Measurements from ENCODE around the gene POMGNT1. TPM values are rescaled to one million over a fixed set of nuclear protein-coding genes. Genes with fewer than 3 reads are reported as not detected.
"Not testable (repeated sequence)": the region's sequence is repeated elsewhere in the genome, so short reads cannot be mapped to it uniquely, and the experiment has no call there.

The POMGNT1 gene
- 59.1 and 90.4 TPM in 2 replicates for total RNA-seq (2014; rRNA removed; shearing (Covaris generic))

GRCh38 chr1:46197964-46198811, at the start of gene POMGNT1:
Gene POMGNT1 (minus strand): TSS chr1:46198434. CDS start chr1:46197821, 613 bp downstream.
- DNase-seq (ENCODE audit: low read depth) = peak; percentile 66

GRCh38 chr1:46247436-46248121, 49.3 kb upstream of the POMGNT1 start, which contains the start of gene RAD54L:
Gene RAD54L (plus strand): TSS chr1:46247763. CDS start chr1:46248406, 643 bp downstream.
- peak; percentile 99 for DNase-seq (ENCODE audit: low read depth)

GRCh38 chr1:46246548-46247435, 48.6 kb upstream of the POMGNT1 start:
- peak; percentile 63 for DNase-seq (ENCODE audit: low read depth)

GRCh38 chr1:46246136-46246535, 47.9 kb upstream of the POMGNT1 start:
- DNase-seq (ENCODE audit: low read depth) = not testable (repeated sequence)

GRCh38 chr1:46244656-46245371, 46.6 kb upstream of the POMGNT1 start:
- DNase-seq (ENCODE audit: low read depth) = peak; percentile 40

GRCh38 chr1:46243831-46244230, 45.6 kb upstream of the POMGNT1 start:
- not testable (repeated sequence) for DNase-seq (ENCODE audit: low read depth)

GRCh38 chr1:46242918-46243317, 44.7 kb upstream of the POMGNT1 start:
- no peak for DNase-seq (ENCODE audit: low read depth)

GRCh38 chr1:46241733-46242132, 43.5 kb upstream of the POMGNT1 start:
- not testable (repeated sequence) for DNase-seq (ENCODE audit: low read depth)

- peak; percentile 44 for DNase-seq (ENCODE audit: low read depth)
Observed at GRCh38 chr1:46238865-46239264, 40.6 kb upstream of the POMGNT1 start.

- no peak for DNase-seq (ENCODE audit: low read depth)
Observed at GRCh38 chr1:46236882-46237281, 38.6 kb upstream of the POMGNT1 start.

- DNase-seq (ENCODE audit: low read depth) = not testable (repeated sequence)
Observed at GRCh38 chr1:46231231-46231630, 33.0 kb upstream of the POMGNT1 start.

- no peak for DNase-seq (ENCODE audit: low read depth)
Observed at GRCh38 chr1:46224966-46225365, 26.7 kb upstream of the POMGNT1 start.

- peak; percentile 92 for DNase-seq (ENCODE audit: low read depth)
Observed at GRCh38 chr1:46223472-46223943, 25.3 kb upstream of the POMGNT1 start.

GRCh38 chr1:46223055-46223454, 24.8 kb upstream of the POMGNT1 start:
- not testable (repeated sequence) for DNase-seq (ENCODE audit: low read depth)

GRCh38 chr1:46221749-46222148, 23.5 kb upstream of the POMGNT1 start:
- DNase-seq (ENCODE audit: low read depth) = no peak

- no peak for DNase-seq (ENCODE audit: low read depth)
Observed at GRCh38 chr1:46220808-46221207, 22.6 kb upstream of the POMGNT1 start.

- DNase-seq (ENCODE audit: low read depth) = peak; percentile 48
Observed at GRCh38 chr1:46219551-46220520, 21.6 kb upstream of the POMGNT1 start.

GRCh38 chr1:46218443-46218842, 20.2 kb upstream of the POMGNT1 start:
- no peak for DNase-seq (ENCODE audit: low read depth)

- no peak for DNase-seq (ENCODE audit: low read depth)
Observed at GRCh38 chr1:46215504-46215903, 17.3 kb upstream of the POMGNT1 start.

- no peak for DNase-seq (ENCODE audit: low read depth)
Observed at GRCh38 chr1:46211051-46211450, 12.8 kb upstream of the POMGNT1 start.
